GM21576 (cell line): Measurements from ENCODE around the gene SEPTIN10.

Source experiments
- ATAC-seq: cut with Tn5 transposase; IDR thresholded peaks from one replicate; pipeline ENCODE4 v1.9.1; 2021; ENCODE audit warnings: mild to moderate bottlenecking, moderate library complexity; ENCODE audit not compliant: unreplicated experiment

Gene SEPTIN10

GRCh38 chr2:109526442-109526970 lies 87.3 kb downstream of the SEPTIN10 start:
- no peak for ATAC-seq

- no peak for ATAC-seq
Measured at GRCh38 chr2:109525836-109526235, 87.9 kb downstream of the SEPTIN10 start.

GRCh38 chr2:109523536-109524361 lies 90.0 kb downstream of the SEPTIN10 start:
- ATAC-seq: no peak

GRCh38 chr2:109523121-109523520 lies 90.6 kb downstream of the SEPTIN10 start:
- ATAC-seq: no peak

GRCh38 chr2:109522063-109522374 lies 91.7 kb downstream of the SEPTIN10 start:
- ATAC-seq: no peak

- no peak for ATAC-seq
Measured at GRCh38 chr2:109521233-109522062, 92.3 kb downstream of the SEPTIN10 start.

- no peak for ATAC-seq
Measured at GRCh38 chr2:109519513-109519912, 94.3 kb downstream of the SEPTIN10 start.

- no peak for ATAC-seq
Measured at GRCh38 chr2:109517118-109517889, 96.5 kb downstream of the SEPTIN10 start.

- ATAC-seq: no peak
Measured at GRCh38 chr2:109516445-109517117, 97.2 kb downstream of the SEPTIN10 start.

GRCh38 chr2:109514857-109515256 lies 98.9 kb downstream of the SEPTIN10 start:
- no peak for ATAC-seq

GRCh38 chr2:109513749-109514588 lies 99.8 kb downstream of the SEPTIN10 start:
- peak; percentile 66 for ATAC-seq

- no peak for ATAC-seq
Measured at GRCh38 chr2:109513230-109513629, 100.5 kb downstream of the SEPTIN10 start.

GRCh38 chr2:109512076-109512475 lies 101.7 kb downstream of the SEPTIN10 start:
- ATAC-seq: no peak

- ATAC-seq: no peak
Measured at GRCh38 chr2:109511168-109511567, 102.6 kb downstream of the SEPTIN10 start.

GRCh38 chr2:109510136-109511028 lies 103.4 kb downstream of the SEPTIN10 start:
- no peak for ATAC-seq

- no peak for ATAC-seq
Measured at GRCh38 chr2:109508556-109508955, 105.2 kb downstream of the SEPTIN10 start.

GRCh38 chr2:109507828-109508227 lies 105.9 kb downstream of the SEPTIN10 start:
- no peak for ATAC-seq

GRCh38 chr2:109507217-109507616 lies 106.5 kb downstream of the SEPTIN10 start:
- ATAC-seq: no peak

- ATAC-seq: no peak
Measured at GRCh38 chr2:109503191-109503590, 110.6 kb downstream of the SEPTIN10 start.
